HuH-7 (cell line): ENCODE data around the gene HAUS5.

Experiments used
- DNase-seq: peaks from one replicate; pipeline ENCODE4 v3.0.0; 2011; ENCODE audit warnings: low spot score

The HAUS5 gene

DNA sequence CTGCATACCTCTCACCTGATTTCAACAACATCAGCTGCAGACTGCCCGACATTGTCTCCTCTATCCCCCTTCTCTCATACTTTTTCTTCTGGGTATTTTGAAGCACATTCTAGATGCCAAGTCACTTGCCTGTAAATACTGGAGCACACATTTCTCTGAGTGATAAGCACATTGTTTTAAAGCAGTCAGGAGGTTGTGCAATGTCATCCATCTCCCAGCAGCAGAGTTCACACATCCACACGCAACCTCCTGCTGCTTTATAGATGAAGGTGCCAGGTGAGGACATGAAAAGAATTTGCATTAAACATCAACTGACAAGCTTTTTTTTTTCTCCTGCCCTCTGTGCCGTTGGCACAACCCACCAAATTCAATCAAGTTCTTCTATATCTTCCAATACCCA is 59.3 kb downstream of the HAUS5 start:
- peak; percentile 93 for DNase-seq

DNA sequence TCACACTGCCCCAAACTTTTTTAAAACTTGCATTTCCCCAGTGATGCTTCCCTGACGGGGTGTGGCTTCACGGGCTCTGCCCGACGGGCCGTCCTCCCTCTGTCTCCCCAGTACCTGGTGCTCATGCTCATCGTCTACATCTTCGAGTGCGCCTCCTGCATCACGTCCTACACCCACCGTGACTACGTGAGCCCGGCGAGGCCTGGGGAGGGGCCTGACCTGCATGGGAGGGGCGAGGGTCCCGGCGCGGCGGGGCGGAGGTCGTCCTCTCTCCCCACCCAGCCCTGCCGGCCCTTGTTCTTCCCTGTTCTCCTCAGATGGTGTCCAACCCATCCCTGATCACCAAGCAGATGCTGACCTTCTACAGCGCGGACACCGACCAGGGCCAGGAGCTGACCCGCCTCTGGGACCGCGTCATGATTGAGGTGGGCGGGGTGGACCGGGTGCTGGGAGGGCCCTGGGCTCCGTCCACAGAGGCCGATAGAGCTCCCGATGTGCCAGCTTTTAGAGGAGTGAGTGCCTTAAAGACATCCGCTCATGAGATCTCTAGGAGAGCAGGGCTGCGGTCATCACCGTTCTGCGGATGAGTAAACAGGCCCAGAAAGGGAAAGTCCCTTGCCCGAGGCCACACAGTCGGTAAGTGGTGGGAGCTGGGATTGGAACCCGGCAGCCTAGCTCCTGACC is 60.7 kb downstream of the HAUS5 start:
- peak; percentile 93 for DNase-seq
